SU-DHL-6 (cell line): Measurements from ENCODE around the gene EP300.
"Not testable (repeated sequence)": the region's sequence is repeated elsewhere in the genome, so short reads cannot be mapped to it uniquely, and the experiment has no call there.

Source experiments
- H2AFZ ChIP-seq: fragments of 200-600 bp; sonication (generic); 2 replicates; pipeline ENCODE4 v1.6.1; 2014; ENCODE audit warnings: low read depth, mild to moderate bottlenecking, moderate library complexity, mixed read lengths, antibody characterized with exemption, low read length; ENCODE audit not compliant: severe bottlenecking
- H3F3A ChIP-seq: fragments of 200-600 bp; shearing (Covaris generic); 2 replicates; pipeline ENCODE4 v1.6.0; 2016; ENCODE audit warnings: antibody characterized with exemption, mild to moderate bottlenecking; ENCODE audit not compliant: insufficient read depth
- H3K27ac ChIP-seq: fragments of 200-600 bp; sonication (generic); 2 replicates; pipeline ENCODE4 v1.5.1; 2016; ENCODE audit warnings: low read depth, mild to moderate bottlenecking, low read length, moderate library complexity, mixed read lengths
- H3K27me3 ChIP-seq: fragments of 200-600 bp; sonication (generic), shearing (Covaris generic); 2 replicates; pipeline ENCODE4 v1.6.0; 2014; ENCODE audit warnings: mild to moderate bottlenecking, low read length
- H3K36me3 ChIP-seq: fragments of 200-600 bp; sonication (generic); 2 replicates; pipeline ENCODE4 v1.6.1; 2014; ENCODE audit warnings: mild to moderate bottlenecking, low read length, mixed read lengths
- H3K4me2 ChIP-seq: fragments of 300-600, 200-600 bp; shearing (Covaris generic), sonication (generic); 2 replicates; pipeline ENCODE4 v1.6.0; 2014; ENCODE audit warnings: low read length, low read depth, mild to moderate bottlenecking; ENCODE audit not compliant: poor library complexity, severe bottlenecking
- H3K4me3 ChIP-seq: fragments of 200-600 bp; sonication (generic); 2 replicates; pipeline ENCODE4 v1.5.1; 2014; ENCODE audit warnings: antibody characterized with exemption, low read length, mild to moderate bottlenecking, mixed read lengths; ENCODE audit not compliant: insufficient read depth, poor library complexity, severe bottlenecking
- H3K79me2 ChIP-seq: fragments of 200-600 bp; sonication (generic); 2 replicates; pipeline ENCODE4 v1.6.1; 2014; ENCODE audit warnings: mild to moderate bottlenecking, low read length, moderate library complexity; ENCODE audit not compliant: insufficient read depth
- H3K9ac ChIP-seq: fragments of 200-600 bp; sonication (generic); 2 replicates; pipeline ENCODE4 v1.7.0; 2014; ENCODE audit warnings: mild to moderate bottlenecking, low read length
- H3K9me2 ChIP-seq: fragments of 200-600 bp; sonication (generic); replicated peaks from 2 replicates; pipeline ENCODE4 v1.6.1; 2014; ENCODE audit warnings: low read length; ENCODE audit not compliant: insufficient read depth
- H3K9me3 ChIP-seq: fragments of 200-600 bp; sonication (generic); 2 replicates; pipeline ENCODE4 v1.6.1; 2014; ENCODE audit warnings: low read length, mixed read lengths; ENCODE audit not compliant: insufficient read depth
- H4K20me1 ChIP-seq: fragments of 200-600 bp; sonication (generic); 2 replicates; pipeline ENCODE4 v1.6.1; 2014; ENCODE audit warnings: low read depth, mild to moderate bottlenecking, antibody characterized with exemption, low read length, moderate library complexity, mixed read lengths
- EZH2phosphoT487 ChIP-seq: fragments of 200-600 bp; sonication (generic), shearing (Covaris generic); conservative IDR thresholded peaks from 2 replicates; pipeline ENCODE4 v1.6.1; 2018; ENCODE audit warnings: mild to moderate bottlenecking, antibody characterized with exemption, low read length, moderate library complexity, mixed read lengths
- TF ChIP-seq, protein P1 (sequence below): fragments of 200-600 bp; sonication (generic); IDR thresholded peaks from one replicate; pipeline ENCODE4 v1.5.1; 2017; ENCODE audit warnings: antibody characterized with exemption, mild to moderate bottlenecking, low read length, moderate library complexity; ENCODE audit not compliant: insufficient read depth, poor library complexity, severe bottlenecking

EP300 gene

DNA sequence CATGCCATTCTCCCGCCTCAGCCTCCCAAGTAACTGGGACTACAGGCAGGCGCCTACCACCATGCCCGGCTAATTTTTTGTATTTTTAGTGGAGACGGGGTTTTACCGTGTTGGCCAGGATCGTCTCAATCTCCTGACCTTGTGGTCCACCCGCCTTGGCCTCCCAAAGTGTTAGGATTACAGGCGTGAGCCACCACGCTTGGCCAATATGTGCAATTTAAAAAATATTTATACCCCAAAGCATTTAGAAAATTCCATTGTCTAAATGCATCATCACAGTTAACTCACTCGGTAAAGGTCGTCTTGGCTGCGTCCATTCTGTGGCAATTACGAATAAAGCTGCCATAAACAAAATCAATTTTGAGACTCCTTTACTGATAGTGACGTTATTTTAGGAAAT lies 36.2 kb downstream of the EP300 start:
- no peak overlapping the region for H3K4me2 ChIP-seq
- H3K27me3 ChIP-seq: no peaks in the 10 kb centered on the region
- H3K9me3 ChIP-seq: no peaks in the 10 kb centered on the region
- H3F3A ChIP-seq: 0 out of 2 replicates have a peak, but pooled peaks cover 12% of the 10 kb centered on the region
- H3K9me2 ChIP-seq: no peaks in the 10 kb centered on the region
- peaks cover 33% of the 10 kb centered on the region for H3K79me2 ChIP-seq
- peaks cover 51% of the 10 kb centered on the region for H3K36me3 ChIP-seq
- H3K9ac ChIP-seq: no peak overlapping the region
- H3K4me3 ChIP-seq: no peak overlapping the region
- H4K20me1 ChIP-seq: peaks cover 7% of the 10 kb centered on the region; the same call in 1 of the 2 replicates
- no peak overlapping the region for H2AFZ ChIP-seq
- TF ChIP-seq EZH2phosphoT487: no peak
- TF ChIP-seq, protein P1, sequence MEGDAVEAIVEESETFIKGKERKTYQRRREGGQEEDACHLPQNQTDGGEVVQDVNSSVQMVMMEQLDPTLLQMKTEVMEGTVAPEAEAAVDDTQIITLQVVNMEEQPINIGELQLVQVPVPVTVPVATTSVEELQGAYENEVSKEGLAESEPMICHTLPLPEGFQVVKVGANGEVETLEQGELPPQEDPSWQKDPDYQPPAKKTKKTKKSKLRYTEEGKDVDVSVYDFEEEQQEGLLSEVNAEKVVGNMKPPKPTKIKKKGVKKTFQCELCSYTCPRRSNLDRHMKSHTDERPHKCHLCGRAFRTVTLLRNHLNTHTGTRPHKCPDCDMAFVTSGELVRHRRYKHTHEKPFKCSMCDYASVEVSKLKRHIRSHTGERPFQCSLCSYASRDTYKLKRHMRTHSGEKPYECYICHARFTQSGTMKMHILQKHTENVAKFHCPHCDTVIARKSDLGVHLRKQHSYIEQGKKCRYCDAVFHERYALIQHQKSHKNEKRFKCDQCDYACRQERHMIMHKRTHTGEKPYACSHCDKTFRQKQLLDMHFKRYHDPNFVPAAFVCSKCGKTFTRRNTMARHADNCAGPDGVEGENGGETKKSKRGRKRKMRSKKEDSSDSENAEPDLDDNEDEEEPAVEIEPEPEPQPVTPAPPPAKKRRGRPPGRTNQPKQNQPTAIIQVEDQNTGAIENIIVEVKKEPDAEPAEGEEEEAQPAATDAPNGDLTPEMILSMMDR: no peak
- H3K27ac ChIP-seq: no peak overlapping the region

DNA sequence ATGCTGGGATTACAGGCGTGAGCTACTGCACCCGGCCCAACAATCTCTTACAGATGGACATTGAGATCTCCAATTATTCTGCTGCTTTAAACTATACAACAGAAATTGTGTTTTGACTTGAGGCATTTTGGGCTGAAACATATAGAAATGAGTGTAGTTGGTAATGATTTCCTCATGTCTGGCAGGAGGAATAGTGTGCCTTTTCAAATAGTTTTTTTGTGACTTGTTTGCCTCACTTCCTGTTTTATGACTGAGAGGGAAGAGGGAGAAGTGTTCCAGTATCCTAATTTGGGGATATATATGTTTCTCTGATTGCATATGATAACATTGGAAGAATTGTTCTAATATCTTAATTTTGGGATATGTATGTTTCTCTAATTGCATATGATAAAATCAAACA lies 40.2 kb downstream of the EP300 start:
- H3K9ac ChIP-seq: no peak overlapping the region
- H3F3A ChIP-seq: 0 out of 2 replicates have a peak, but pooled peaks cover 15% of the 10 kb centered on the region
- H3K27ac ChIP-seq: no peak overlapping the region
- H4K20me1 ChIP-seq: no peaks in the 10 kb centered on the region; the same call in 1 of the 2 replicates
- H3K9me3 ChIP-seq: no peaks in the 10 kb centered on the region
- no peaks in the 10 kb centered on the region for H3K9me2 ChIP-seq
- TF ChIP-seq, protein P1: no peak
- TF ChIP-seq EZH2phosphoT487: no peak
- peaks cover 45% of the 10 kb centered on the region for H3K36me3 ChIP-seq
- peaks cover 15% of the 10 kb centered on the region; the same call in 1 of the 2 replicates for H3K79me2 ChIP-seq
- H3K4me2 ChIP-seq: no peak overlapping the region
- H3K4me3 ChIP-seq: no peak overlapping the region
- H2AFZ ChIP-seq: no peak overlapping the region
- no peaks in the 10 kb centered on the region for H3K27me3 ChIP-seq

DNA sequence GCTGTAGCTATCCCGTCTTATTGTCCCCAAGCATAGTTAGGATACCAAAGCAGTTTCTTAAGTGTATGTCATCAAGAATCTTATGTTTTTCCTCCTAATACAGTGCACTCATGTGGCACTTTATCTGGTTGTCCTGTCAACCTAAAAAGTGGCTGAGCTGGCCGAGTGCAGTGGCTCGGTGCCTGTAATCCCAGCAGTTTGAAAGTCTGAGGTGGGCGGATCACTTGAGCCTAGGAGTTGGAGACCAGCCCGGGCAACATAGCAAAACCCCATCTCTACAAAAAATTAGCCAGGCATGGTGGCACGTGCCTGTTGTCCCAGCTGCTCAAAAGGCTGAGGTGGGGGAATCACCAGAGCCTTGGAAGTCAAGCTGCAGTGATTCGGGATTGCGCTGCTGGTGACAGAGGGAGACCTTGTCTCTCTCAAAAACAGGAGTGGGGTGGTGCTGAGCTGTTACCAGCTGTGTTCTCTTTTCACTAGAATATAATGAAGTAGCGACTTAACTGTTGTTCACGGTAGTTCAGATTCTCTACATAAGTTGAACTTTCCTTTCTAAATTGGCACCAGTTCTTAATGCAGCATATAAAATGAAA lies 48.1 kb downstream of the EP300 start:
- Histone ChIP-seq H3K27me3 (no peaks in the 10 kb centered on the region), H3K27ac (no peak overlapping the region), H3K4me3 (no peak overlapping the region), H3K4me2 (no peak overlapping the region), H3F3A (no peaks in the 10 kb centered on the region), H4K20me1 (no peaks in the 10 kb centered on the region; the same call in 1 of the 2 replicates), H3K79me2 (no peaks in the 10 kb centered on the region), H2AFZ (no peak overlapping the region), H3K36me3 (peaks cover 66% of the 10 kb centered on the region), H3K9ac (no peak overlapping the region), H3K9me3 (no peaks in the 10 kb centered on the region), H3K9me2 (no peaks in the 10 kb centered on the region)
- no peak for TF ChIP-seq EZH2phosphoT487
- TF ChIP-seq, protein P1: no peak

DNA sequence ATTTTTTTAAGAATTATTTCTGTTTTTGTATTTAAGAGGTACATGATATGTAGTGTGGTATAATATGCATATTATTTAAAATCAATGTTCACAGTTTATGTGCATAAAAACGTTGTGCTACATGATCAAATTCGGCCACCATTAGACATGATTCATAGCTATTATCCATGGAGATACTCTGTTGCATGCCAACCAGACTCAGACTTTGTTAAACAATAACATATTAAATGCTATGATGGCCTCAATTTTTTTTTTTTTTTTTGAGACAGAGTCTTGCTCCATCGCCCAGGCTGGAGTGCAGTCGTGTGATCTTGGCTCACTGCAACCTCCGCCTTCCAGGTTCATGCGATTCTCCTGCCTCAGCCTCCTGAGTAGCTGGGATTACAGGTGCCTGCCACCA lies 53.5 kb downstream of the EP300 start:
- H3K9ac ChIP-seq, H3F3A ChIP-seq, H2AFZ ChIP-seq, H3K27ac ChIP-seq, H3K4me3 ChIP-seq, H4K20me1 ChIP-seq, H3K27me3 ChIP-seq, H3K79me2 ChIP-seq, H3K9me2 ChIP-seq, H3K4me2 ChIP-seq, H3K9me3 ChIP-seq: not testable (repeated sequence)
- H3K36me3 ChIP-seq: peaks cover 63% of the 10 kb centered on the region
